Stimulated activated naive B cell treated with anti-CD40 and anti-IgM and Interleukin-4, amounts not matched to agents 10 μg/mL and 1 μg/mL and 100 μg/mL, for 72 hours (primary cell): Measurements from ENCODE around the gene ECE1.

Experiments used
- ATAC-seq, 2 donors: fragments of 150-1000 bp; cut with Tn5 transposase; replicated peaks; 2 replicates each; pipeline ENCODE4 v1.10.0; 2021; ENCODE audit warnings: moderate library complexity in 1 of 2
- DNase-seq: peaks from one replicate; pipeline ENCODE4 v3.0.0; 2021
- H3K27ac Mint-ChIP-seq: one replicate; pipeline ENCODE4 v1.8.0; 2022; ENCODE audit warnings: mild to moderate bottlenecking, mixed read lengths
- H3K27me3 Mint-ChIP-seq, 2 donors: one replicate each; pipeline ENCODE4 v1.8.0; 2022; ENCODE audit warnings: mixed read lengths in 2 of 2
- H3K36me3 Mint-ChIP-seq, 2 donors: one replicate each; pipeline ENCODE4 v1.8.0; 2022; ENCODE audit warnings: mixed read lengths in 2 of 2, mild to moderate bottlenecking in 1 of 2
- H3K4me1 Mint-ChIP-seq, 2 donors: one replicate each; pipeline ENCODE4 v1.8.0; 2022; ENCODE audit warnings: mixed read lengths in 2 of 2, mild to moderate bottlenecking in 1 of 2
- H3K4me3 Mint-ChIP-seq, 2 donors: one replicate each; pipeline ENCODE4 v1.8.0; 2022; ENCODE audit warnings: mild to moderate bottlenecking in 2 of 2, mixed read lengths in 2 of 2, moderate library complexity in 1 of 2
- H3K9me3 Mint-ChIP-seq, 2 donors: one replicate each; pipeline ENCODE4 v1.8.0; 2022; ENCODE audit warnings: mixed read lengths in 2 of 2, mild to moderate bottlenecking in 1 of 2

Gene ECE1

GRCh38 chr1:21331752-21332478 is 41.7 kb upstream of the ECE1 start:
- ATAC-seq (no peak), DNase-seq (no peak)
- Mint-ChIP-seq H3K36me3 (peaks cover 21 to 25% of the 10 kb centered on the region in 2 donors), H3K4me1 (peaks cover 63 to 94% of the 10 kb centered on the region in 2 donors), H3K9me3 (peaks cover 0 to 2% of the 10 kb centered on the region in 2 donors), H3K4me3 (no peak overlapping the region), H3K27ac (peak overlapping the region; percentile 73), H3K27me3 (no peaks in the 10 kb centered on the region)

- peak overlapping the region; percentile 88 for H3K27ac Mint-ChIP-seq
- DNase-seq (no peak), ATAC-seq (no peak)
- no peaks in the 10 kb centered on the region for H3K27me3 Mint-ChIP-seq
- H3K4me3 Mint-ChIP-seq: peak overlapping the region in 1 of 2 donors; percentile 43
- peaks cover 67 to 95% of the 10 kb centered on the region in 2 donors for H3K4me1 Mint-ChIP-seq
- peaks cover 21 to 28% of the 10 kb centered on the region in 2 donors for H3K36me3 Mint-ChIP-seq
- H3K9me3 Mint-ChIP-seq: peaks cover 0 to 2% of the 10 kb centered on the region in 2 donors
These were observed 40.3 kb upstream of the ECE1 start for GRCh38 chr1:21330544-21330943.

GRCh38 chr1:21329209-21329844 is 39.1 kb upstream of the ECE1 start:
- DNase-seq (no peak), ATAC-seq (no peak)
- peaks cover 67 to 95% of the 10 kb centered on the region in 2 donors for H3K4me1 Mint-ChIP-seq
- no peaks in the 10 kb centered on the region for H3K27me3 Mint-ChIP-seq
- no peak overlapping the region for H3K4me3 Mint-ChIP-seq
- peaks cover 0 to 2% of the 10 kb centered on the region in 2 donors for H3K9me3 Mint-ChIP-seq
- peak overlapping the region; percentile 67 for H3K27ac Mint-ChIP-seq
- peaks cover 21 to 29% of the 10 kb centered on the region in 2 donors for H3K36me3 Mint-ChIP-seq

- H3K27me3 Mint-ChIP-seq: no peaks in the 10 kb centered on the region
- peak overlapping the region; percentile 93 for H3K27ac Mint-ChIP-seq
- peaks cover 0 to 2% of the 10 kb centered on the region in 2 donors for H3K9me3 Mint-ChIP-seq
- peaks cover 21 to 28% of the 10 kb centered on the region in 2 donors for H3K36me3 Mint-ChIP-seq
- no peak for DNase-seq
- peaks cover 68 to 97% of the 10 kb centered on the region in 2 donors for H3K4me1 Mint-ChIP-seq
- ATAC-seq: no peak
- H3K4me3 Mint-ChIP-seq: peak overlapping the region; percentile 34 to 66
These were observed 37.5 kb upstream of the ECE1 start for GRCh38 chr1:21327566-21328323.

- Mint-ChIP-seq H3K27ac (peak overlapping the region; percentile 93), H3K36me3 (peaks cover 21 to 28% of the 10 kb centered on the region in 2 donors)
These were observed 36.6 kb upstream of the ECE1 start for GRCh38 chr1:21326861-21327344.

GRCh38 chr1:21325731-21326387 is 35.6 kb upstream of the ECE1 start:
- Mint-ChIP-seq H3K36me3 (peaks cover 21 to 31% of the 10 kb centered on the region in 2 donors), H3K27me3 (no peaks in the 10 kb centered on the region), H3K4me1 (peaks cover 75 to 94% of the 10 kb centered on the region in 2 donors), H3K9me3 (peaks cover 0 to 2% of the 10 kb centered on the region in 2 donors), H3K27ac (peak overlapping the region; percentile 93), H3K4me3 (peak overlapping the region; percentile 65 to 67)
- no peak for ATAC-seq
- no peak for DNase-seq

More at GRCh38 chr1:21326861-21327344, 36.6 kb upstream of the ECE1 start:
- DNase-seq (no peak), ATAC-seq (no peak)
- peak overlapping the region in 1 of 2 donors; percentile 17 for H3K4me3 Mint-ChIP-seq
- H3K27me3 Mint-ChIP-seq: no peaks in the 10 kb centered on the region
- H3K9me3 Mint-ChIP-seq: peaks cover 0 to 2% of the 10 kb centered on the region in 2 donors
- peaks cover 71 to 96% of the 10 kb centered on the region in 2 donors for H3K4me1 Mint-ChIP-seq

GRCh38 chr1:21325231-21325718 is 35.0 kb upstream of the ECE1 start:
- Mint-ChIP-seq H3K9me3 (peaks cover 0 to 2% of the 10 kb centered on the region in 2 donors), H3K36me3 (peaks cover 21 to 30% of the 10 kb centered on the region in 2 donors), H3K4me1 (peaks cover 76 to 94% of the 10 kb centered on the region in 2 donors), H3K4me3 (peak overlapping the region; percentile 65 to 67), H3K27me3 (no peaks in the 10 kb centered on the region), H3K27ac (peak overlapping the region; percentile 93)
- peak; percentile 69 to 74 for ATAC-seq
- peak; percentile 66 for DNase-seq

- DNase-seq: peak; percentile 80
- Mint-ChIP-seq H3K27ac (peak overlapping the region; percentile 93), H3K4me1 (peaks cover 76 to 94% of the 10 kb centered on the region in 2 donors), H3K27me3 (no peaks in the 10 kb centered on the region), H3K4me3 (peak overlapping the region; percentile 65 to 67), H3K9me3 (peaks cover 0 to 2% of the 10 kb centered on the region in 2 donors), H3K36me3 (peaks cover 23 to 35% of the 10 kb centered on the region in 2 donors)
- peak; percentile 80 for ATAC-seq
These were observed 34.3 kb upstream of the ECE1 start for GRCh38 chr1:21324368-21325141.

- no peak for DNase-seq
- peaks cover 67 to 93% of the 10 kb centered on the region in 2 donors for H3K4me1 Mint-ChIP-seq
- no peak for ATAC-seq
- peaks cover 0 to under 1% of the 10 kb centered on the region in 2 donors for H3K9me3 Mint-ChIP-seq
- H3K27ac Mint-ChIP-seq: peak overlapping the region; percentile 52
- H3K27me3 Mint-ChIP-seq: no peaks in the 10 kb centered on the region
- peaks cover 15 to 30% of the 10 kb centered on the region in 2 donors for H3K36me3 Mint-ChIP-seq
- no peak overlapping the region for H3K4me3 Mint-ChIP-seq
These were observed 32.8 kb upstream of the ECE1 start for GRCh38 chr1:21323091-21323490.

GRCh38 chr1:21322681-21323016 is 32.4 kb upstream of the ECE1 start:
- Mint-ChIP-seq H3K27ac (peak overlapping the region; percentile 52), H3K36me3 (peaks cover 14 to 31% of the 10 kb centered on the region in 2 donors), H3K9me3 (no peaks in the 10 kb centered on the region), H3K4me1 (peaks cover 69 to 93% of the 10 kb centered on the region in 2 donors), H3K27me3 (no peaks in the 10 kb centered on the region), H3K4me3 (peak overlapping the region; percentile 4 to 31)
- no peak for ATAC-seq
- DNase-seq: no peak

- ATAC-seq: no peak
- H3K4me3 Mint-ChIP-seq: peak overlapping the region; percentile 4 to 31
These were observed 31.9 kb upstream of the ECE1 start for GRCh38 chr1:21321963-21322680.

GRCh38 chr1:21320410-21321108 is 30.3 kb upstream of the ECE1 start:
- Mint-ChIP-seq H3K4me3 (no peak overlapping the region), H3K27me3 (no peaks in the 10 kb centered on the region), H3K27ac (peak overlapping the region; percentile 56), H3K4me1 (peaks cover 50 to 89% of the 10 kb centered on the region in 2 donors), H3K36me3 (peaks cover 22 to 34% of the 10 kb centered on the region in 2 donors), H3K9me3 (no peaks in the 10 kb centered on the region)
- ATAC-seq (no peak), DNase-seq (no peak)

More at GRCh38 chr1:21321963-21322680, 31.9 kb upstream of the ECE1 start:
- peak overlapping the region; percentile 71 for H3K27ac Mint-ChIP-seq
- no peaks in the 10 kb centered on the region for H3K9me3 Mint-ChIP-seq
- H3K4me1 Mint-ChIP-seq: peaks cover 64 to 91% of the 10 kb centered on the region in 2 donors
- H3K27me3 Mint-ChIP-seq: no peaks in the 10 kb centered on the region
- H3K36me3 Mint-ChIP-seq: peaks cover 16 to 36% of the 10 kb centered on the region in 2 donors
- no peak for DNase-seq
